ENCODE results near the gene ATRAID.
A peak's percentile ranks its signal among the peaks of the same experiment; 100 is the strongest.

ATRAID gene

GRCh38 chr2:27220091-27220490 is 8.2 kb downstream of the ATRAID start:
- no peak for DNase-seq

GRCh38 chr2:27221166-27221565 is 9.3 kb downstream of the ATRAID start:
- DNase-seq = no peak

GRCh38 chr2:27222407-27222806 is 10.6 kb downstream of the ATRAID start:
- no peak for DNase-seq

DNA sequence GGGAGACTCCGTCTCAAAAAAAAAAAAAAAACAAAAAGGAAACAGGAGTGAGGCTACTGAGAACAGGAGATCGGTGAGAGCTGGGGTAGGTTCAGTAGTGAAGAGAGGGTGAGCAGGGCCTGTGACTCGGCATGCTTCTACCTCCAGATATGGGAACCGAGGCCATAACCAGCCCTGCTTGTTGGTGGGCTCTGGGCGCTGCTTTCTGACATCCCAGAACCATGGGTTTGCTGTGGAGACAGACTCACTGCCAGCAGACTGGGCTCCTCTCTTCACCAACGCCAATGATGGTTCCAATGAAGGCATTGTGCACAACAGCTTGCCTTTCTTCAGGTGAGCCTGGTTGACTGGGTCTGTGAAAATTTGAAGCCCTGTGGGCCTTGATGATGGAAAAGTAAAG is 11.6 kb downstream of the ATRAID start:
- DNase-seq = no peak

GRCh38 chr2:27225526-27225925 is 13.7 kb downstream of the ATRAID start:
- no peak for DNase-seq

DNA sequence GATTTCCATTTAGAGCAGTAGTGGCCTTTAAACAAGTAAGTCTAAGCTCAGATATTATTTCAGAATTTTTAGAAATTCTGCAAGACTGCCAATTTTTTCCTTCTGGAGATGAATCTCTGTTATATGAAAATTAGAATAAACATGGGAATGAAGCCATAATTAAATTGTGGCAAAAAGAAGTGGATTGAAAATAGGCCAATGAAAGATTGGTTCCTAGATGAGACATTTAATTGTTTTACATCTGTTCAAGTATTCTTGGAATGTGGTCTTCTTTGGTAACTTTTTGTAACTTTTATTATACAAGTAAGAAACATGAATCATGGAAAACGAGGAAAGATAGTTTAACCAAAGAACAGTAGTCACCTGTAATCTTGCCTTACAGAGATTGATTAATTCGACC is 15.7 kb downstream of the ATRAID start:
- no peak for DNase-seq

DNA sequence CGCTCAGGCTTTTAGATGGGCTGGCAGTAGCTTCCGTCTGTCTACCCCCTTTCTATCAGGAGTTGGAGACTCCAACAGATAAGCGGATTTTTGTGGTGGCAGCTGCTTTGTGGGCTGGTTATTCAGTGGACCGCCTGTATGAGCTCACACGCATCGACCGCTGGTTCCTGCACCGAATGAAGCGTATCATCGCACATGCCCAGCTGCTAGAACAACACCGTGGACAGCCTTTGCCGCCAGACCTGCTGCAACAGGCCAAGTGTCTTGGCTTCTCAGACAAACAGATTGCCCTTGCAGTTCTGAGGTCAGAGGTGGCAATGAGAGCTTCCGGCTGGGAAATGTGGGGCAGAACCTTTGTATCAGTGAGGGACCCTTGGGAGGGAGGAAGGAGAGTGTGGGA is 20.1 kb downstream of the ATRAID start:
- DNase-seq = no peak

DNA sequence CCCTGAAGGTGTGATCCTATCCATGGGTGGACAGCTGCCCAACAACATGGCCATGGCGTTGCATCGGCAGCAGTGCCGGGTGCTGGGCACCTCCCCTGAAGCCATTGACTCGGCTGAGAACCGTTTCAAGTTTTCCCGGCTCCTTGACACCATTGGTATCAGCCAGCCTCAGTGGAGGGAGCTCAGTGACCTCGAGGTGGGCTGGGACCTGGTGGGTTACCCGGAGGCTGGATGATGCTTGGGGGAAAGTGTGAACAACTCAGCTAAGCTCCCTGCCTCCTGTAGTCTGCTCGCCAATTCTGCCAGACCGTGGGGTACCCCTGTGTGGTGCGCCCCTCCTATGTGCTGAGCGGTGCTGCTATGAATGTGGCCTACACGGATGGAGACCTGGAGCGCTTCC is 21.5 kb downstream of the ATRAID start:
- DNase-seq = no peak

DNA sequence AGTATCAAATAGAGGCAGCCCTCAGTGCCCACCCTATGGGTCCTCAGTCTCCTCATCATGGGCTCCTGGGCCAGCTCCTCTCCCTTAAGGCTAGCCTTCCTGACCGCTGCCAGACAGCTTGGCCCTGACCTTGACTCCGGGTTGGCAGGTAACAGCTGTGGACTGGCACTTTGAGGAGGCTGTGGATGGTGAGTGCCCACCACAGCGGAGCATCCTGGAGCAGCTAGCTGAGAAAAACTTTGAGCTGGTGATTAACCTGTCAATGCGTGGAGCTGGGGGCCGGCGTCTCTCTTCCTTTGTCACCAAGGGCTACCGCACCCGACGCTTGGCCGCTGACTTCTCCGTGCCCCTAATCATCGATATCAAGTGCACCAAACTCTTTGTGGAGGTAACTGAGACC is 24.3 kb downstream of the ATRAID start:
- no peak for DNase-seq

DNA sequence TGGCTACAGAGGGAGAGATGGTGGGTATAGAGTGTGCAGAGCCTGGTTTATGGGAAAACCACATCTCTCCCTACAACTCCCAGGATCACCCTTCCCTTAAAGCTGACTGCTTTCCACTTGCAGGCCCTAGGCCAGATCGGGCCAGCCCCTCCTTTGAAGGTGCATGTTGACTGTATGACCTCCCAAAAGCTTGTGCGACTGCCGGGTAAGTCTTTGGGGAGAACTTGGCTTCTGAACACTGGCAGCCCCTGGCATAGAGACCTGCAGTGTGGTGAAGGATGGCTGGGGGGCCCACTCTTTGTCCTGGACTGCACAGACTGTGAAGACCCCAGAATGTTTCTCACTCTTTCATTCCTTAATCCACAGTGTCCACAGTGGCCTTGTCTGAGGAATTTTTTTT is 24.8 kb downstream of the ATRAID start:
- no peak for DNase-seq

GRCh38 chr2:27237341-27237945 is 25.6 kb downstream of the ATRAID start:
- no peak for DNase-seq

DNA sequence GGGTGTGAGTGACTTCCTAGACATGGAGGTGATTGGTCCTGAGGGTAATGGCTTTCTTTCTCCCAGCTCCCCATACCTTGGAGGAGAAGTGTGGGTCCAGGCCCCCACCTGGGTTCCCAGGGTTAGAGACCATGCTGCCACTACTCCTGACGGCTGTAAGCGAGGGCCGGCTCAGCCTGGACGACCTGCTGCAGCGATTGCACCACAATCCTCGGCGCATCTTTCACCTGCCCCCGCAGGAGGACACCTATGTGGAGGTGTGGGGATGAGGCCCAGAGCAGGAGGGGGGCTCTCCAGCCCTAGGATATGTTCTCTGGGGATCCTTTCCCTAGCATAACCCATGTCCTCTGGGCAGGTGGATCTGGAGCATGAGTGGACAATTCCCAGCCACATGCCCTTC is 27.1 kb downstream of the ATRAID start:
- no peak for DNase-seq

- no peak for DNase-seq
Measured at GRCh38 chr2:27240406-27240805, 28.6 kb downstream of the ATRAID start.

DNA sequence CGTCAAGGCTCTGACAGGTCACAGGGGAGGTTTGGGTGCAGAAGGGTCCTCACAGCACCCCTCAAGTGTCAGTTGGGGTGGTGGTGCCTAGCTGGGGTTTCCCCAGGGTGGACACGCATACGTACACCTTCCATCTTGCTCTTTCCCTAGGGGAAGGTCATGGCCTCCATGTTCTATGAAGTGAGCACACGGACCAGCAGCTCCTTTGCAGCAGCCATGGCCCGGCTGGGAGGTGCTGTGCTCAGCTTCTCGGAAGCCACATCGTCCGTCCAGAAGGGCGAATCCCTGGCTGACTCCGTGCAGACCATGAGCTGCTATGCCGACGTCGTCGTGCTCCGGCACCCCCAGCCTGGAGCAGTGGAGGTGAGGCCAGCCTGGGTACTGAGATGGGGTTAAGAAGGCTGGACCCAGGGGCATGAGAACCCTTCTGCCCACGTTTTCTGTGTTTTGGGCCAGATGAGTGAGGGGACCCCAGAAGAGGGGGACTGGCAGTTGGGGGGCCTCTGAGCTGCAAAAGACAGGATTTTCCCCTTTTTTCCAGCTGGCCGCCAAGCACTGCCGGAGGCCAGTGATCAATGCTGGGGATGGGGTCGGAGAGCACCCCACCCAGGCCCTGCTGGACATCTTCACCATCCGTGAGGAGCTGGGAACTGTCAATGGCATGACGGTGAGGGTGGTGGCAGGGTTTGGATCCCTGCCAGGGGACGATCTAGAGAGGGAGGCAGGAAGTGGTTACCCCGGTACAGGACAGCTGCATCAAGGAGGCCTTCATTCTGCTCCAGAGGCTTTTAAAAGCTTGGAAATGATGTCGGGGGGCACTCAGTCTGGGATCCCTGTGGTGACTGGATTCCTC is 30.1 kb downstream of the ATRAID start:
- no peak for DNase-seq

- no peak for DNase-seq
Measured at GRCh38 chr2:27242614-27242951, 30.7 kb downstream of the ATRAID start.

DNA sequence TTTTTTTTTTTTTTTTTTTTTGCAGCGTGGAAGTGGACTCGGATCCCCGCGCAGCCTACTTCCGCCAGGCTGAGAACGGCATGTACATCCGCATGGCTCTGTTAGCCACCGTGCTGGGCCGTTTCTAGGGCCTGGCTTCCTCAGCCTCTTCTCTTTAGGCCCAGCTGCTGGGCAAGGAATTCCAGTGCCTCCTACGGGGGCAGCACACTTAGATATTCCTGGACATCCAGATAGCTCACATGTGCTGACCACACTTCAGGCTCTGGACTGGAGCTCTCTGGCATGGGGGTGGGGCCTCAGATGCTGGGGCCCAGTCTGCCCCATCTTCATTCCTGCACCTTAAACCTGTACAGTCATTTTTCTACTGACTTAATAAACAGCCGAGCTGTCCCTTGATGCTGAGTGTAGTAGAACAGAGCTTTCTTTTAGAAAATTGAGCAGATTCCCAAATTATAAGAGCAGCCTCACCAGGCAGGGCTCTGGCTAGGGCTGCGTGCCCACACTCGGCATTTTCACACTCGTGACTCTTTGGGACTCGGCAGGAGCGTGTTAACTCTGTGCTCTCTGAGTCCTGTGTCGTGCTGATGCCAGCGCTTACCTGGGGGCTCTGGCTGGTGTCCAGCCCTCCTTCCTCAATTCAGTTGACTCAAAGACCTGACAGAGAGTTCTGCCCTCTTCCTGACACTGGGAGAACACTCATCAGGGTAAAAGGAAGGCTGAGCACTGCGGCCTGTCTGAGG is 31.7 kb downstream of the ATRAID start:
- DNase-seq = no peak

GRCh38 chr2:27245116-27245515 is 33.3 kb downstream of the ATRAID start:
- no peak for DNase-seq

DNA sequence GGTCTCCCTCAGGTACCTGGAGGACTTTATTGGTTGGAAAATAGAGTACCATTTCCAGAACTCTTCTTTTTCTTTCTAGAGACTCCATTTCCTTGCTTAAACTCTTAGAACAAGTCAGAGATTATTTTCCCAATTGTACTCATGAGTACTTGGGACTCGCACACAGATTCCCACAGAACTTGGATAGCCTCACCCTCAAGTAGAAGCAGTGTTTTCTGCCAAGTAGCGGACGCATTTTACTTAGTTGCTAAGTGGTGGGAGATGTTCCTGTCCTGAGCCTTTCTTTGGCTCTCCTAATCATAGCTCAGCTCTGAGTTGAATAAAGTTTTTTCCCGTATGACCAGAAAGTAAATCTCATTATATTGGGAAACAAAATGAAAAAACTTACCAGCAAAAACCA is 33.8 kb downstream of the ATRAID start:
- DNase-seq = no peak

- DNase-seq = no peak
Measured at GRCh38 chr2:27247893-27248292, 36.1 kb downstream of the ATRAID start.

DNA sequence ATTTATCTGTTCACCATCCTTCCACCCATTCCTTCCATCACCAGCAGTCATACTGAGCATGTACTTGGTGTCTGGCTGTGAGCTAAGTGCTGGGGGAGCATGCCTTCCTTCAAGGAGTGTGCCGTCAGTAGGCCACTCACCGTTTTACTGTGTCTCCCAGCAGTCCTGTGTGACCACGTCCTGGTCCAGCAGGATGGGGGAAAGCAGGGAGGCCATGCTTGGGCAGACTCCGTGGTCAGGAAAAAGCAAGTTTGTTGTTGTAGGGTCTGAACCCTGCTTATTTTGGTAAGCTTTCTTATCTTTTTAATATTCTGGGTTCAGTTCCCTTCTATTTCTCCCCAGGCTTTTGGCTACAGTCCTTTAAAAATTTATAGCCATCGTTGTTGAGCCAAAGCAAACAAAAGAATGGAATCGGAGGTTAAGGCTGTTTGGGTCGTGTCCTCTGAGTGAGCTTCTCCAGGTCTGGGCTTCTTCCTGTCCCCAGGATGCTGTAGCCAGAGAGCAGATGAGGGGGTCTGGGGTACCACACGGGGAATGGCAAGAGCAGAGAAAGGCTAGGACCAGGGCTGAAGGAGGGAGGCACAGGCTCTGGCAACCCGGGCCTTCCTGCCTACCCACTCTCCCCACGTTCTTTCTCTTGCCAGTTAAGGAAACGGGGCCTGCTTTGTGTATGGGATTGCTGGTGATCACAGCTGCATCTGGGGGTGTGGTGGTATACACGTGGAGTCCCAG is 37.5 kb downstream of the ATRAID start:
- no peak for DNase-seq

GRCh38 chr2:27249891-27250651 is 38.2 kb downstream of the ATRAID start:
- DNase-seq = peak; percentile 69

GRCh38 chr2:27250652-27251379 is 39.0 kb downstream of the ATRAID start:
- DNase-seq = no peak
